Stomach (tissue), 9 donors: Measurements from ENCODE around the gene MYO1B. TPM values are rescaled to one million over a fixed set of nuclear protein-coding genes. Genes with fewer than 3 reads are reported as not detected.

Source experiments
- DNase-seq, 2 donors: peaks; one replicate each; pipeline versions ENCODE4 v3.0.0 to v3.0.0-alpha.2; 2013 to 2019
- H3K27ac ChIP-seq, 5 donors: fragments of 200-600 bp in 4 of 5; sonication (generic) in 4 of 5; one replicate each; pipeline ENCODE4 v1.5.1; 2013 to 2019; ENCODE audit warnings: mild to moderate bottlenecking in 1 of 5, moderate library complexity in 1 of 5
- H3K27me3 ChIP-seq, 3 donors: fragments of 200-600 bp; sonication (generic); one replicate each; pipeline ENCODE4 v1.5.1; 2017 to 2019; ENCODE audit warnings: mixed run types in 1 of 3
- H3K36me3 ChIP-seq, 4 donors: fragments of 200-600 bp; sonication (generic); 1 replicate in 3 of 4; 2 replicates in 1 of 4; pipeline ENCODE4 v1.5.1; 2016 to 2019
- H3K4me1 ChIP-seq, 4 donors: fragments of 200-600 bp; sonication (generic); one replicate each; pipeline ENCODE4 v1.5.1; 2016 to 2019
- H3K4me3 ChIP-seq, 4 donors: fragments of 200-600 bp; sonication (generic) in 3 of 4; one replicate each; pipeline ENCODE4 v1.5.1; 2016 to 2019; ENCODE audit warnings: mild to moderate bottlenecking in 1 of 4
- H3K9me3 ChIP-seq, 4 donors: fragments of 200-600 bp; sonication (generic); one replicate each; pipeline ENCODE4 v1.5.1; 2016 to 2019
- CTCF ChIP-seq, 7 experiments: fragments of 450-650 bp in 4 of 7; fragments of 200-600 bp in 3 of 7; sonication (generic) in 3 of 7; IDR thresholded peaks; one replicate each; pipeline ENCODE4 v1.5.1; 2016 to 2019; ENCODE audit warnings: antibody characterized with exemption in 7 of 7, control low read depth in 2 of 7, mild to moderate bottlenecking in 1 of 7
- EP300 ChIP-seq: sonication (generic); formaldehyde crosslinking; IDR thresholded peaks from one replicate; pipeline ENCODE4 v1.6.1; 2017; ENCODE audit warnings: antibody characterized with exemption
- POLR2A ChIP-seq, 4 donors: fragments of 450-650 bp; IDR thresholded peaks; one replicate each; pipeline ENCODE4 v1.6.1; 2016; ENCODE audit warnings: antibody characterized with exemption in 4 of 4, control low read depth in 2 of 4, mild to moderate bottlenecking in 1 of 4, moderate library complexity in 1 of 4
- POLR2AphosphoS5 ChIP-seq, 3 donors: sonication (generic); formaldehyde crosslinking; IDR thresholded peaks; one replicate each; pipeline ENCODE4 v1.6.1; 2016; ENCODE audit warnings: antibody characterized with exemption in 3 of 3
- WGBS, 5 donors: extraction: QIAGEN DNeasy Blood & Tissue Kit in 3 of 5; methylation state at CpG; one replicate each; pipeline versions ENCODE4 v1.1.5 to v1.1.7; 2013 to 2018; 5-methylcytosine and 5-hydroxymethylcytosine counted together
- intact Hi-C: fragments of 100-400 bp; cut with DNase I; formaldehyde crosslinking; loops from one replicate; pipeline ENCODE4 v1.15.1; 2023; ENCODE audit warnings: low total_unique reads
- polyA plus RNA-seq, 3 donors: library from polyadenylated mRNA; stranded (reverse); fragments of 200-250 nt; gene quantifications; one replicate each; pipeline ENCODE4 v1.2.3, GENCODE V29; 2013
- total RNA-seq, 5 donors: library from RNA; depleted of rRNA; stranded (reverse); fragments of >200 nt; gene quantifications; one replicate each; pipeline versions ENCODE4 v1.1.0 to v1.2.3, GENCODE V29; 2014 to 2016
- donor health status: healthy with polysubstance abuse.
- donor health status: Bipolar disorder and iron deficiency.
- donor health status: healthy.

MYO1B gene
- total and polyA plus RNA-seq, 8 donors, result 6.1 to 123 (median 16.4) TPM

GRCh38 chr2:191391171-191391570 is 146.0 kb downstream of the MYO1B start:
- no peaks in the 10 kb centered on the region for H3K9me3 ChIP-seq
- H3K4me3 ChIP-seq, result no peak overlapping the region
- peaks cover 0 to 67% (median 51%) of the 10 kb centered on the region in 4 donors for H3K36me3 ChIP-seq
- 92 to 97% (median 95%) methylated on average over 3 of the region's 3 CpGs for WGBS, 5 donors
- intact Hi-C loops, result no loop called here
- TF ChIP-seq POLR2A (IDR thresholded peaks at IDR 0.05), result no peak
- TF ChIP-seq EP300, result no peak
- no peak for TF ChIP-seq CTCF (IDR thresholded peaks at IDR 0.05)
- TF ChIP-seq POLR2AphosphoS5 (IDR thresholded peaks at IDR 0.05), result no peak
- H3K27me3 ChIP-seq, result no peaks in the 10 kb centered on the region
- DNase-seq, result no peak
- no peak overlapping the region for H3K27ac ChIP-seq
- no peaks in the 10 kb centered on the region for H3K4me1 ChIP-seq

GRCh38 chr2:191394043-191394442 is 148.8 kb downstream of the MYO1B start:
- intact Hi-C loops, result no loop called here
- TF ChIP-seq POLR2AphosphoS5 (IDR thresholded peaks at IDR 0.05) (no peak), EP300 (no peak), CTCF (IDR thresholded peaks at IDR 0.05) (no peak), POLR2A (IDR thresholded peaks at IDR 0.05) (no peak)

GRCh38 chr2:191396794-191397193 is 151.6 kb downstream of the MYO1B start:
- no peak for DNase-seq
- Histone ChIP-seq H3K27me3 (no peaks in the 10 kb centered on the region), H3K4me1 (no peaks in the 10 kb centered on the region), H3K36me3 (peaks cover 0 to 52% (median 44%) of the 10 kb centered on the region in 4 donors), H3K9me3 (no peaks in the 10 kb centered on the region), H3K27ac (no peak overlapping the region), H3K4me3 (no peak overlapping the region)
- WGBS, 5 donors, result 93 to 97% (median 96%) methylated on average over 5 of the region's 5 CpGs
- no peak for TF ChIP-seq CTCF (IDR thresholded peaks at IDR 0.05)
- TF ChIP-seq EP300, result no peak
- no peak for TF ChIP-seq POLR2A (IDR thresholded peaks at IDR 0.05)
- TF ChIP-seq POLR2AphosphoS5 (IDR thresholded peaks at IDR 0.05), result no peak
- intact Hi-C loops, result no loop called here

More at GRCh38 chr2:191394043-191394442, 148.8 kb downstream of the MYO1B start:
- H3K27me3 ChIP-seq, result no peaks in the 10 kb centered on the region
- DNase-seq, result no peak
- no peak overlapping the region for H3K4me3 ChIP-seq
- no peaks in the 10 kb centered on the region for H3K4me1 ChIP-seq
- WGBS, 5 donors, result 75 to 82% (median 79%) methylated on average over 2 of the region's 2 CpGs
- peak overlapping the region in 1 of 5 donors; percentile 15 for H3K27ac ChIP-seq
- no peaks in the 10 kb centered on the region for H3K9me3 ChIP-seq
- peaks cover 0 to 56% (median 53%) of the 10 kb centered on the region in 4 donors for H3K36me3 ChIP-seq

GRCh38 chr2:191399601-191400000 is 154.4 kb downstream of the MYO1B start:
- intact Hi-C loops, result no loop called here
- no peak for TF ChIP-seq CTCF (IDR thresholded peaks at IDR 0.05)
- no peak for TF ChIP-seq POLR2AphosphoS5 (IDR thresholded peaks at IDR 0.05)
- no peak for TF ChIP-seq EP300
- TF ChIP-seq POLR2A (IDR thresholded peaks at IDR 0.05), result no peak
- peaks cover 0 to 27% (median 22%) of the 10 kb centered on the region in 4 donors for H3K36me3 ChIP-seq
- 92 to 100% (median 94%) methylated on average over 4 to 5 of the region's 5 CpGs for WGBS, 5 donors
- no peak overlapping the region for H3K4me3 ChIP-seq
- no peaks in the 10 kb centered on the region for H3K27me3 ChIP-seq
- no peak for DNase-seq
- H3K27ac ChIP-seq, result no peak overlapping the region
- peaks cover 0 to 15% (median 5%) of the 10 kb centered on the region in 4 donors for H3K4me1 ChIP-seq
- H3K9me3 ChIP-seq, result no peaks in the 10 kb centered on the region
